ELR (cell line): ENCODE measurements around the gene TNPO1.

ENCODE experiments used
- DNase-seq: peaks from one replicate; pipeline ENCODE4 v3.0.0-alpha.2; 2015; ENCODE audit warnings: low read depth

TNPO1 gene

GRCh38 chr5:72818866-72819534, 2.5 kb downstream of the TNPO1 start:
- DNase-seq = peak; percentile 82

- DNase-seq = no peak
These were observed 5.3 kb downstream of the TNPO1 start for GRCh38 chr5:72821776-72822175.

- no peak for DNase-seq
These were observed 6.5 kb downstream of the TNPO1 start for GRCh38 chr5:72822944-72823343.

- no peak for DNase-seq
These were observed 13.2 kb downstream of the TNPO1 start for GRCh38 chr5:72829707-72830106.

- no peak for DNase-seq
These were observed 13.9 kb downstream of the TNPO1 start for GRCh38 chr5:72830362-72830761.

- DNase-seq = no peak
These were observed 15.2 kb downstream of the TNPO1 start for GRCh38 chr5:72831685-72832084.

- no peak for DNase-seq
These were observed 18.5 kb downstream of the TNPO1 start for GRCh38 chr5:72834924-72835323.

- DNase-seq = peak; percentile 29
These were observed 19.2 kb downstream of the TNPO1 start for GRCh38 chr5:72835633-72836032.

- no peak for DNase-seq
These were observed 20.3 kb downstream of the TNPO1 start for GRCh38 chr5:72836810-72837209.

- DNase-seq = peak; percentile 16
These were observed 21.1 kb downstream of the TNPO1 start for GRCh38 chr5:72837524-72838096.

GRCh38 chr5:72840041-72840440, 23.6 kb downstream of the TNPO1 start:
- DNase-seq = no peak

GRCh38 chr5:72841756-72842535, 25.5 kb downstream of the TNPO1 start:
- peak; percentile 65 for DNase-seq

- peak; percentile 88 for DNase-seq
These were observed 26.4 kb downstream of the TNPO1 start for GRCh38 chr5:72842816-72843215.

- peak; percentile 34 for DNase-seq
These were observed 27.8 kb downstream of the TNPO1 start for GRCh38 chr5:72844218-72844603.

GRCh38 chr5:72845889-72846288, 29.4 kb downstream of the TNPO1 start:
- DNase-seq = no peak

- DNase-seq = no peak
These were observed 30.0 kb downstream of the TNPO1 start for GRCh38 chr5:72846483-72846882.

- peak; percentile 16 for DNase-seq
These were observed 31.0 kb downstream of the TNPO1 start for GRCh38 chr5:72847439-72847838.

- peak; percentile 95 for DNase-seq
These were observed 31.6 kb downstream of the TNPO1 start for GRCh38 chr5:72847989-72848473.

GRCh38 chr5:72848474-72849428, 32.3 kb downstream of the TNPO1 start:
- peak; percentile 54 for DNase-seq

GRCh38 chr5:72849546-72849945, 33.1 kb downstream of the TNPO1 start:
- peak; percentile 31 for DNase-seq

GRCh38 chr5:72850113-72850512, 33.7 kb downstream of the TNPO1 start:
- DNase-seq = no peak

GRCh38 chr5:72852356-72852755, 35.9 kb downstream of the TNPO1 start:
- no peak for DNase-seq
